Measurements from ENCODE around the gene FKBP2.
"Not testable (repeated sequence)": the region's sequence is repeated elsewhere in the genome, so short reads cannot be mapped to it uniquely, and the experiment has no call there.

Gene FKBP2

GRCh38 chr11:64234647-64235379 is 6.1 kb upstream of the FKBP2 start:
- no peak for DNase-seq (ENCODE audit: low spot score)

- DNase-seq (ENCODE audit: low spot score), result no peak
Observed at GRCh38 chr11:64235437-64236161, 5.3 kb upstream of the FKBP2 start.

DNA sequence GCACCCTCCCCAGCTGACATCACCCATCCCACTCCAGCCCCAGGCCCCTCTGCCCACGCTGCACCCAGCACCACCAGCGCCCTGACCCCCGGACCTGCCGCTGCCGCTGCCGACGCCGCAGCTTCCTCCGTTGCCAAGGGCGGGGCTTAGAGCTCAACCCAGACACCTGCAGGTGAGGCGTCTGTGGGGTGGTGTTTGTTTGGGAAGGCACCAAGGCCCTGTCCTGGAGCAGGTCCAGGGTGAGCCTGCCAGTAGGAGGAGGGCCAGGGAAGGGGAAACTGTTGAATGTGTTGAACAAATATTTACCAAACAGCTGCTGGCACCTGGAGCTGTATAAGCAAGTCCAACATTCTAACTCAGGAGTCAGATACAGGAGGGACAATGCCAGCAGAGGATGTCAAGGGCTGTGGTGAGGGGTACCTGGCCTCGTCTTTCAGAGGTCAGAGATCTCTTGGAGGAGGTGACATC is 3.4 kb upstream of the FKBP2 start:
- no peak for DNase-seq (ENCODE audit: low spot score)

DNA sequence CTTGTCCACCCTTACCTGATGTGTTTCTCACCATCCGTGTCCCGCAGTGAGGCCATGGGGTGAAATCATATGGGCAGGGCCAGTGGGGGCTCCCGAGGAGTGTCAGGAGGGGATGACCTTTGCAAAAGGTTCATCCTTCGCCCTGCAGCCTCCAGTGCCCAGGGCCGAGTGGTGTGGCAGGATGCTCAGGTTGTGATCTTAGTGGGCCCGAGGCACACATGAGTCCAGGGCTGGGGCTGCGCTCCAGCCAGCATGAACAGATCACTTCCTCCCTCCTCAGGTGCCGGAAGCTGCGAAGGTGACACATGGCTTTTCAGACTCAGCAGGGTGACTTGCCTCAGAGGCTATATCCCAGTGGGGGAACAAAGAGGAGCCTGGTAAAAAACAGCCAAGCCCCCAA is 2.8 kb upstream of the FKBP2 start:
- DNase-seq (ENCODE audit: low spot score), result no peak

GRCh38 chr11:64238999-64239398 is 1.9 kb upstream of the FKBP2 start:
- DNase-seq (ENCODE audit: low spot score), result no peak

- DNase-seq (ENCODE audit: low spot score), result no peak
Observed at GRCh38 chr11:64239662-64240434, 1.0 kb upstream of the FKBP2 start.

DNA sequence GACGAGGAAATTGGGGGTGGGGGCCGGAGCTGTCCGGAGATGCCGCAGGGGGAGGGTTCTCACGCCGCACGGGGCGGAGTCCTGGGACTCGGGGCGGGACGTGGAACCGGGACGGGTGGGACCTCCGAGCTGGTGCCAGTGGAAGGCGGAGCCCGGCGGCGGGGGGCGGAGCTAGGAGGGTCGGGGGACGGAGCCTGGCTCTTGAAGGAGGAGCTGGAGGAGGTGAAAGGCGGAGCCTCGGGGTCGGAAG is 271 bp downstream of the FKBP2 start:
- peak; percentile 99 for DNase-seq (ENCODE audit: low spot score)

DNA sequence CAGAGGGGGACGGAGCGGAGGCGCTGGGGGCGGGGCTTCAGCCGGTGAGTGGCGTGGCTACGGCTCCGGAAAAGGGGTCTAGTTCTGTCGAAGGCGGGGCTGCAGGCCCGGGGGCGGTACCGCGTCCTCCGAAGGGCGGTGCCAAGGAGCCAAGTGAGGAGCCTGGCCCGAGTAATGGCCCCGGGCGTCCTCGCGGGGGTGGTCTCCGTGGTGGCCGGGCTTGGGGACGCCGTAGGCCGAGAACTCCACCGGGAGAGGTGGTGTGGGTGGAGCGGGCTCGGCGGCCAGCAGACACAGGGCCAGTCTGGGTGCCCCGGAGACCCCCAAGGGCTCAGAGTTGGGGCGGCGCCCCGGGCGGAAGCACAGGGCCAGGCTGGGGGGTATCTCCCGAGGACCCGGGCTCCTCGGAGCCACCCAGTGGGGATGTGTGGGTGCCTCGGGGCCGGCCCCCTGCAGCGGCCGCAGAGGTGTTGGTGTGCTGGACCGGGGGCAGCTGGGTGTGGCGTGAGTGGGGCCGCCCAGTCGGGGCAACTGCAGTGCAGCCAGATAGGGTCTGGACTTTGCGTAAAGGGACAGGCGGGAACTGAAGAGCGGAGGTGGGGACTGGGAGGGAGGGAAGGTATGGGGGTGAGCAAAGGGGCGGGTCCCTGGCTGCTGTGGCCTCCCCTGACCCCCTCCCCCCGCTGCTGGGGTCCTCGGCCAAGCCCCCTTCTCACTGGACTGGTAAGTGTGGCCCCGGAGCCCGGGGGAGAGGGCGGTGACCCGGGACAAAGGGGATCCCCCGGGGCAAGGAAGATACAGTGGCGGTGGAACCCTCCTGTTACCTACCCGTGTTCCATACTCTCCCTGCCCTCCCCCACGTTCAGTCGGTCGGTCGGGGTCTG is 838 bp downstream of the FKBP2 start:
- peak; percentile 68 for DNase-seq (ENCODE audit: low spot score)

GRCh38 chr11:64243236-64243854 is 2.5 kb downstream of the FKBP2 start:
- no peak for DNase-seq (ENCODE audit: low spot score)

GRCh38 chr11:64244107-64244506 is 3.2 kb downstream of the FKBP2 start:
- no peak for DNase-seq (ENCODE audit: low spot score)

GRCh38 chr11:64244966-64245365 is 4.1 kb downstream of the FKBP2 start:
- no peak for DNase-seq (ENCODE audit: low spot score)

- no peak for DNase-seq (ENCODE audit: low spot score)
Observed at GRCh38 chr11:64245401-64245796, 4.5 kb downstream of the FKBP2 start.

DNA sequence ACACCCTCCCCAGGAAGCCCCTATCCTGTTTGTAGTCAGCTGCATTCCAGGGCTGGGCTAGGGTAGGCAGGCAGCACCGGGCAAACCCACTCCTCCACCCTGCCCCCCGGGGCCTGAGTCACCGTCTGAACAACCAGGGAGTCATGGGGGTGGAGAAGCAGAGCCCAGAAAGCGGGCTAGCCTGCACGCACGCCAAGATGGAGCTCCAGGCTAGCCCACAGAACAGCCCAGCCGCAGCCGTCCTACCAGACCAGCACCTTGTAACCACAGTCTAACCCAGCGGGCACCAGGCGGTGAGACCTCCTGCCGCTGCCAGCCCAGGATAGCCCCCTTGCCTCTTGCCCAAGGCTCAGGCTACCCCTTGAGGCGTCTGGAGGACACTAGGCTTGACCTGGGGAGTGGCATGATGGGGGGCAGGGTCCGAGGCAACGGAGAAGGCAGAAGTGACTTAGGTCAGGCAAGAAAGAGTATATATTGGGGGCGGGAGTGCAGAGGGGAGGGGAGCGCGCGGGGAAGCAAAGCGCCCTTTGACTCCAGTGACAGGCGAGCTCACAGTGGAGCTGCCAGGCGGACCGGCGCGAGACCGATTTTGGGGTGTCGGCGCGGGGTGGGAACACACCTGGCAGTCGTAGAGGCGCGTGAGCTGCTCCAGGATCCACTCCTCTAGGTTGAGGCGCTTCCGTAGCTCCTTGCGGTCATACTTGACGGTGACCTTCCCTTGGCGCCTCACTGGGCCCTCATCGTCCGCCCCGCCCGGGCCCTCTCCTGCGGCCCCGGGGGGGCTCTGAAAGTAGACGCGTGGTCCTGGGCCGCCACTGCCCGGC is 5.1 kb downstream of the FKBP2 start:
- no peak for DNase-seq (ENCODE audit: low spot score)

- DNase-seq (ENCODE audit: low spot score), result not testable (repeated sequence)
Observed at GRCh38 chr11:64246621-64246870, 5.7 kb downstream of the FKBP2 start.

DNA sequence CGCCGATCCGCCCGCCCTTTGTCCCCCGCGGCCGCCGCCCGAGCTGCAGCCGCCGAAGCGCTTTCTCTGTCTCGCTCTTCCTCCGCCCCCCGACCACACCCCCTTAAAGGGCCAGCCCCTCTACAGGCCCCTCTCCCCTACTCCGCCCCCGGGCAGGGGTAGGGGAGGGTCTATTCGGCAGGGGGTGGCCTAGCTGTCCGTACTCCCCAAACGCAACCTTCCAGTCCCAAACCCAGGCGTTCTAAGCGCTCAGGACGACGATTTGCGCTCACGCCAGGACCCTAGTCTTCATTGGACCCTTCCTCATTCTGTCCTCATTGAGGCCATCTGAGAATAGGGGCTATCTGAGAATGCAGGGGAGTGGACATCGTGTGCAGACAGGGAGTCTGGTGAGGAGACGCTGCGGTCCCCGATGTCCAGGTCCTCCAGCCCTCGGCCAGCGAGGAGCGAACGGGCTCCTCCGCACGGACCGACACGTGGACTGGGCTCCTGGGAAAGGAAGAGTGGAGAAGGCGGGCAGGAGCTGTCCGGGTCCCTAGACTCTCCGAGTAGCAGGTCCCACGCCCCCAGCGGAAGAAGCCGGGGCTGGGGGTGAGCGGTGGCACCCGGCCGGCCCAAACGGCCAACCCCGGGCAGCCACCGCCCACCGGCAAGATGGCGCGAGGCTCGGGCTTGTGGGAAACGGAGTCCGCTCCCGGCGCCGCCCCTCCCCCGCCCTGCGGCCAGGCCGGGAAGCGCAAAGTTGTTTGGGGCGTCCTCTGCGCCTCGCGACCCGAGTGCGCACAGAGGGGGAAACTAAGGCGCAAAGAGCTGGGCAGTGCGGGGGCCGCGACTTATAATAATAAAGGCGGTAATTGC is 6.2 kb downstream of the FKBP2 start, which contains the start of gene PPP1R14B:
PPP1R14B (minus strand) TSS at position 73 of the 858 bp plus-strand sequence. CDS start 270 bp downstream, outside the sequence.
- DNase-seq (ENCODE audit: low spot score), result peak; percentile 81

GRCh38 chr11:64247729-64248531 is 7.0 kb downstream of the FKBP2 start:
- DNase-seq (ENCODE audit: low spot score), result no peak

- DNase-seq (ENCODE audit: low spot score), result no peak
Observed at GRCh38 chr11:64248578-64248977, 7.7 kb downstream of the FKBP2 start.

GRCh38 chr11:64249038-64249437 is 8.1 kb downstream of the FKBP2 start:
- DNase-seq (ENCODE audit: low spot score), result no peak

Data from cerebellar cortex (tissue), 1 donor.